UCSD-AML1 (cell line): ENCODE data around the gene EMILIN1.

Experiments
- DNase-seq: peaks from one replicate; lab custom pipeline; 2025; ENCODE audit not compliant: unreplicated experiment; lab: John Stamatoyannopoulos, UW

EMILIN1 gene

DNA sequence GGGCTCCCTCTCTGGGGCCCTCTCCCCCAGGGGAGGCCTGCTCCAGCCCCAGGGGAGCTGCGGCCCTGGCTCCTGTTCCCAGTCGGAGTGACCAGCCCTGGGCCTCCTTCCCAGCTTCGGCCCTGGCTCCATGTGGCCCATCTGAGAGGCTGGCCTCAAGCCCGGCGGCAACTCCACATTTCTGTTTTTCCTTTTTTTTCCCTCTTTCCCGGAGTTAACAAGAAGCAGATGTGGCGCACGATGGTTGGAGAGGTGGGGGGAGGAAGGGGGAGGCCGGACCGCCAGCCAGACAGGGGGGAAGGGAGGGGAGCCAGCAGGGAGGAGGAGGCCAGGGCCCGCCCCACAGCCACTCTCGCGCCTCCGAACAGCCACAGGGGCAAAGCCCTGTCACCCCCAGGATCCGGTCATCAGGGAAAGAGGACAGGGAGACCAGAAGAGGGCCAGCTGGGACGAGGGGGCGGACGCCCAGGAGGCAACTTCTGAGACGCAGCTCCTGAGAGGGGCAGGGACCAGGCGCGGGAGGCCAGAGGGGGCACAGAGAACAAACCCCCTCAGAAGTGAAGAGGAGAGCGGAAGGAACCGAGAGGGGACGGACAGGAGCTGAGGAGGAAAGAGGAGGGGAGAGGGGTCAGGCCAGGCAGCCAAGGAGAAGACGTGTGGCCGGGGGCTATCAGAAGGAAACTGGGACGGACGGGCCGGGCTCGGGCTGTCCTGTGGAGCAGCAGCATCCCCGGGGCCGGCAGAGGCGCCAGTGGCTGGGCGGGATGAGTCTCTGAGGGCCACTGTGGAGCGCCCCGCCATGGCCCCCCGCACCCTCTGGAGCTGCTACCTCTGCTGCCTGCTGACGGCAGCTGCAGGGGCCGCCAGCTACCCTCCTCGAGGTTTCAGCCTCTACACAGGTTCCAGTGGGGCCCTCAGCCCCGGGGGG is at the start of gene EMILIN1:
Gene EMILIN1, plus strand, starts transcription at position 349 of the 928 bp plus-strand sequence. Its CDS starts 451 bp downstream, at position 800.
- DNase-seq: peak; percentile 47

DNA sequence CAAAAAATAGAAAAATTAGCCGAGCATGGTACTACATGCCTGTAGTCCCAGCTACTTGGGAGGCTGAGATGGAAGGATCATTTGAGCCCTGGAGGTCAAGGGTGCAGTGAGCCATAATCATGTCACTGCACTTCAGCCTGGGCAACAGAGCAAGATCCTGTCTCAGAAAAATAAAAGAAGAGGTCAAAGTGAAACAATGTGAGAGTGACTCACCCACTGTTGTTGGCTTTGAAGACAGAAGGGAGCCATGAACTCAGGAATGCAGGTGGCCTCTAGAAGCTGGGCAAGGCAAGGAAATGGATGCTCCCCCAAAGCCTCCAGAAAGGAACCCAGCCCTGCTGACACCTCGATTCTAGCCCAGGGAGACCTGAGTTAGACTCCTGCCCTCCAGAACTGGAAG is 49.4 kb upstream of the EMILIN1 start:
- no peak for DNase-seq

DNA sequence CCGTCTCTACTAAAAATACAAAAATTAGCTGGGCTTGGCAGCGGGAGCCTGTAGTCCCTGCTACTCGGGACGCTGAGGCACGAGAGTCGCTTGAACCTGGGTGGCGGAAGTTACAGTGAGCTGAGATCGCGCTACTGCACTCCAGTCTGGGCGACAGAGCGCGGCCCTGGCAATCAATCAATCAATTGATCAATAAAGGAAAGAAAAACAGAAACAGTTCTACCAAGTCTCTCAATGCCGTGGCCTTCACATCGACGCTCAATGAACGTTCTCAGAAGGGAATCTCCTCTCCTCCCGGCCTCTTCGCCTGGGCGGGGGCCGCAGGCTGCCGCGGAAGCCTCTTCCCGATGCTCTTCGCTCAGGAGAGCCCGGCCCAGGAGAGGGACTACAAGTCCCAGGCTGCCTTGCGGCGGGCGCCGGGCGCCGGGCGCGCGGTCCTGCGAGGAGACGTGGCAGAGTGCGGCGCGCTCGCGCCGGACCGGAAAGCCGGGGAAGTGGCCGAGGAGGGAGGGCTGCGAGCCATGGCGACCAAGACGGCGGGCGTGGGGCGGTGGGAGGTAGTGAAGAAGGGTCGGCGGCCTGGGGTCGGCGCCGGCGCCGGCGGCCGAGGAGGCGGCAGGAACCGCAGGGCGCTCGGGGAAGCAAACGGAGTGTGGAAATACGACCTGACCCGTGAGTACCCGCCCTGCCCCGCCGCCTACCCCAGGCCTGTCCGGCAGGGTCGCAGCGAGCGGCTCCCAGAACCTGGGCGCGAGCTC is 45.7 kb upstream of the EMILIN1 start, which contains the start of gene TMEM214:
Gene TMEM214, plus strand, starts transcription at position 471 of the 758 bp plus-strand sequence. Its CDS starts 51 bp downstream, at position 522.
- peak; percentile 90 for DNase-seq

DNA sequence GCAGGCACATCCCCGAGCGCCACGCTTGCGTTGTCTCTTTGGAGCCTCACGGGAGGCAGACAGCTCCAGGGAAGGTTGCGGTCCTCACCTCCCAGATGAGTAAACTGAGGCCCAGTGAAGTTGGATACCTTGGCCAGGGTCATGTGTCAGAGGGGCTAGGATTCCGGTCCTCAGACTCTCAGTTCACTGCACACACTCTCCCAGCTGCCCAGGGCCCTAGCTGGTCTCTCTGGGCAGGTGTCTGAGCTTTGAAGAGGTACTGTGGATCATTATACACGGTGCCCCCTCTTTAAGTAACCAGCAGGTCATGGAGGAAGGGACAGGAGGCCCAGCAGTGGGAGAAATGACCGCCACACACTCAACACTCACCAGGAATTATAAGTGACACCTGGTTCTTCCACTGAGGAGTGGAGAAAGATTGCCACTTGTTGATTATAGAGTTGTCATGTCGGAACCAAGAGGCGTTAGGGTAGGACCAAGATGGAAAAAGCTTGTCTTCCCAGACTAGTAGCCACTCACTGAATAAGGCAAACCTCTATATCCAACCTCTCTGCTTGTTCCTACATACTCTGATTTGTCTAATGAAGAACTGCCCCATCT is 45.1 kb upstream of the EMILIN1 start:
- DNase-seq: no peak

DNA sequence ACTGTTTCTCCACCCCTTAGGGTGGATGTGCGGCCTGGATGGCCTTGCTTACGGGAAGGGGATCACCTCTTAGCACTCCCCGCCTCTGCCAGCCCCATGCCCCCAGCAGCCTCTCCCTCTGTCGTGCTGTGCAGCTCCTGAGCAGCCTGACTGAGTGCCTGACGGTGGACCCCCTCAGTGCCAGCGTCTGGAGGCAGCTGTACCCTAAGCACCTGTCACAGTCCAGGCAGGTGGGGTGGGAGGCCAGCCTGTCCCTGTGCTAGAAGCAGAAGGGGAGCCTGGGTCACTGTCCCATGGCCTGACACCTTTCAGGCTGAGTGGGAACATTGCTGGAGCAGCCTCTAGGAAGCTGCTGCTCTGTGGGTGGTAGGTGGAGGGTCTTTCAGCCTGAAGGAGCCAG is 40.4 kb upstream of the EMILIN1 start:
- no peak for DNase-seq

DNA sequence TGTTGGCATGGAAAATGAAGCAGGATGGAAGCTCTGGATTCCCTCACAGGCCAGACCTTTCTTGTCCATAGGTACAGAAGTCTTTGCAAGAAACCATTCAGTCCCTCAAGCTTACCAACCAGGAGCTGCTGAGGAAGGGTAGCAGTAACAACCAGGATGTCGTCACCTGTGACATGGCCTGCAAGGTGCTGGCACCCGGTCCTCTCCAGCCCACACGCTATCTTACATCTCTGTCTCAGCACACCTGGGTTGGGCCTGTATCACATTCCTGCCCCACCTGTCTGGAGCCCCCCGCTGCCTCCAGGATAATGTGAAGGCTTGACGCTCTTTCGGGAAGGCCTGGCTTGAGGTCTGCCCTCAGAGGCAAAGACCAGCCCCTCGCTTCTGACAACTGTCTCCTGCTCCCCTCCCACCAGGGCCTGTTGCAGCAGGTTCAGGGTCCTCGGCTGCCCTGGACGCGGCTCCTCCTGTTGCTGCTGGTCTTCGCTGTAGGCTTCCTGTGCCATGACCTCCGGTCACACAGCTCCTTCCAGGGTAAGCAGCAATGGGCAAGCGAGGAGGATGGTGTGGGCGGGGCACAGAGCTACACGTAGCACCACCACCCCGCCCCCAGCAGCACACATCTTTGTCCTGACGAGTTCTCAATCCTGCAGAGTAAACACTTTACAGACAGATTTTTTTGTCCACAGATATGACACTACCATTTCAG is 39.6 kb upstream of the EMILIN1 start:
- no peak for DNase-seq

DNA sequence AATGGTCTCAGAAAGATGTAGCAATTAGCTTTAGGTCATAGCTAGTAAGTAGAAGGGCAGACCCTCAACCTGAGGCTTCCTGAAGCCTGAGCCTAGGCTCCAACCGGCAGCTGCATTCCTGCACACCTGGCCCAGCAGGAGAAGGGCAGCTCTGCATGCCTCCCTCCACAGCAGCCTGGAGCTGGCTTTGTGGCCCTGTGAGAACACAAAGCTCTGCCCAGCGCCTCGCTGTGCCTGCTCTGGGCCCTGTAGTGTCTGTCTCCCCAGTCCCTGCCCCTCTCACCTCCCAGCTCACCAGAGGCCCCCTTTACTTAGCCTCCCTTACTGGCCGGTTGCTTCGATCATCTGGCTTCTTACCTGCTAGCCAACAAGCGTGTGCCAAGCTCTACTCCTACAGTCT is 39.0 kb upstream of the EMILIN1 start:
- no peak for DNase-seq

DNA sequence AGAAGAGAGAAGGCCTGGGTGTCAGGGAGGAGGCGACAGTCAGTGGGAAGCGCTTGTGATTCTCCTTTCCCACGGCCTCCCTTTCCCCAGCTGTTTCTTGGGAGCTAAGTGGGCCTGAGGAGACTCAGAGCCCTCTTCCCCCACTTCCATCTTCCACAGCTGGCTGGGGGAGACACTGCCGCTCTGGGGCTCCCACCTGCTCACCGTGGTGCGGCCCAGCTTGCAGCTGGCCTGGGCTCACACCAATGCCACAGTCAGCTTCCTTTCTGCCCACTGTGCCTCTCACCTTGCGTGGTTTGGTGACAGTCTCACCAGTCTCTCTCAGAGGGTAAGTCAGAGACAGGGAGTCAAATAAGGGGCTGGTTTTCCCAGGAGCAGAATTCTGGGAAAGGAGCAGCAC is 38.5 kb upstream of the EMILIN1 start:
- no peak for DNase-seq

DNA sequence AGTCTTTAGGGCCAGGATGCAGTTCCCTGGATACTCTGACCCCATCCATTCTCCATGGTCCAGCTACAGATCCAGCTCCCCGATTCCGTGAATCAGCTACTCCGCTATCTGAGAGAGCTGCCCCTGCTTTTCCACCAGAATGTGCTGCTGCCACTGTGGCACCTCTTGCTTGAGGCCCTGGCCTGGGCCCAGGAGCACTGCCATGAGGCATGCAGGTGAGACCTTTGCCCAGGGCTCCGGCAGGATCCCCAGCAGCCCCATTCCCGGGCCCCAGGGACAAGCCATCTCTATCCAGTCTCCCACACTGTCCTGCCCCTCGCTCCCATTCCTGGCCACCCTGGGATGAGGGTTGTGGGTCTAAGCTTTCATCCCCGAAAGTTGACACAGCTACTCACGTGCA is 38.1 kb upstream of the EMILIN1 start:
- DNase-seq: no peak

DNA sequence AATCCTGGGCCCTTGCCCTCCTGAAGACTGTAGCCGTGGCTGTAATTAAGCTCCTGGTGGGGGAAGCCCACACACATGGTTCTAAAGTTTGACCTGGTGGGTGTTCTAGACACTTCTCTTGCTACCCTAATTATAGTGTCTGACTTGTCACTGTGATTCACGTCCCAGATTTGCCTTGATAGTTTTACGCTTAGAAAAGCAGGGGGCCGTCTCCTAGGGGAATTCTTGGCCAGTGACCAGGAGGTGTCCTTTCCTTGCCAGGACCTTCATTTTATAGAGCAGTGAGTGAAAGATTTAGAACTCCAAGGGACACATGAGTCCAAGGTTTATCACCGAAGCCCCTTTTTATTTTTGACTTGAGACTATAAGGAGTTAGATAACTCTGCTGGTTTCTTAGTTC is 36.7 kb upstream of the EMILIN1 start:
- DNase-seq: no peak

DNA sequence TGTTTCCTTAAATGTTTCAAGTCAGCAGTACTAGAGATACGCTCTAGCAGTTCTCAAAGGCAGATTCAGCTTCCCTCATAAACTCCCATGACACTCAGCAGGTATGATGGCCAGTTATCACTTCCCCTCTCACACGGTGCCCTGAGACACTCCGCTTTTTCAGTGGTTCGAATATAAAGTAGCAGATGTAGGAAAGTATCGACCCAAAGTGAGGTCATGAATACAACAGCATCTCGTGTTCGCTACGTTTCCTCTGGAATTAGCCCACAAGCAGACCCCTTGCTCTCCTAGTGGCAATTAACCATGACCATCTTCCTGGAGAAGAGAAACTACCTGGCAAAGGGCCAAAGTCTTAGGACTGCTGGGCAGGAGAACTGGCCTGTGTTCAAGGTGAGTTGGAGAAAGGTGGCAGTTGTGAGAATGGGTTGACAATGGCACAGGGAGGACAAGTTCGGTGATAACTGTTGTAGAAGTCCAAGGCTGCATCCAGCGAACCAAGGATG is 36.2 kb upstream of the EMILIN1 start:
- DNase-seq: no peak

DNA sequence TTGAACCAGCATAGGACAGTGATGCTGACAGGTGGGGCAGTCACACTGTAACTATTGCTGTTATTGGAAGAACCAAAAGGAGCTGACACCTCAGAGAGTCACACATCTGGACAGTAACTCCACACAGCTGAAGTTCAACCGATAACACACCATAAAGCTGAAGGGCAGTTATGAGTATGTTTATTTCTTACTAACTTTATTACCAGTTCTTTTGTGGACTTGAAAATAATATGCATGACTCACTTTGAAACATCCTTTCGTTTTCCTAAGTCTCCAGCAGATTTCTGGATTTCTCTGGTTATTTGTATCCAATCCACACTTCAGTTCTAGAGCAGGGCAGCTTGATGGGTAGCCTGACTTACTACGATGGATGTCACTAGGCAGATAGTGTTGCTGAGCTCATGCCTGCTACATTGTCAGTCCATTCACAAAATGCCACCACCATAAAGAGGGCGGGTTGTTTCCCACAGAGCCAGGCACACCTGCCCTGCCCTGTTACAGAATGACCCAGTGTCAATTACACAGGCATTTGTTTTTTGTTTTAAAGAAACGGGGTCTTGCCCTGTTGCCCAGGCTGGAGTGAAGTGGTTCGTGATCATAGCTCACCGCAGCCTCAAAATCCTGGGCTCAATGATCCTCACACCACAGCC is 35.3 kb upstream of the EMILIN1 start:
- no peak for DNase-seq

DNA sequence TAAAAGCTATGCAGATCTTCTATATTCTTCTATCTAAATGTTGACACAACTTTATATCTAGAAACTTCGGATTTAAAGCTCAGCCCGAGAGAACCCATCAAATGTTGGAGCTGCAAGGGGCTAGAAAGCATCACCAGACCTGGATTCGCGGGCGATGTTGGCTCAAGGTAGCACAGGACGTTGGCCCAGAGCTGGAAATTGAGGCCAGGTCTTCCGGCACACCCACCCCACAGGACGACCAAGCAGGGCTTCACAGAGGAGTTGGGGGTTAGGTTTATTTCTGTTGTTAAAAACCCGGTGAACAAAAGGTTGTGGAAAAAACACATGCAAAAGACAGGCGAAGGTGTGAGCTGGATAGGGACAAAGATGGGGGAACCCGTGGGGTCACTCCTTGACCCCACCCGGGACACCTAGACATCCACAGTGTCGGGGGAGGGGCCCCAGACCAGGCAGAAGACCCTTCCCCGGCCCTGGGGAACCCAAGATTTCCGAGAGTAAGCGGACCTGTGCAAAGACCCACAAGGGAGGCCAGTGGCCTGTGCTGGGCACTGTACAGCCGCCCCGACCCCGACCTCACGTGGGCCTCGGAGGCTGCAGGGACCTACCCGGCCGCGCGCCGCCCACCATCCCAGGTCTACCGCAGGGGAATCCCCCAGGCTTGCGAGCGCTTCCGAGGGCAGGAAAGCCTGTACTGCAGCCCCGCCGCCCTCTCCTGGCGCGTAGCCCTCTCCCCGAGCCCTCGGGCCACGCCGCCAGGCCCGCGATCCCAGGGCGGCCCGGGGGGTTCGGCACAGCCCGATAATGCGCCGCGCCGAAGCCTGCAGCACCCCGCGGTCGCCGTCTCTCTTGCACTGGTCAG is 28.8 kb upstream of the EMILIN1 start:
- peak; percentile 79 for DNase-seq

DNA sequence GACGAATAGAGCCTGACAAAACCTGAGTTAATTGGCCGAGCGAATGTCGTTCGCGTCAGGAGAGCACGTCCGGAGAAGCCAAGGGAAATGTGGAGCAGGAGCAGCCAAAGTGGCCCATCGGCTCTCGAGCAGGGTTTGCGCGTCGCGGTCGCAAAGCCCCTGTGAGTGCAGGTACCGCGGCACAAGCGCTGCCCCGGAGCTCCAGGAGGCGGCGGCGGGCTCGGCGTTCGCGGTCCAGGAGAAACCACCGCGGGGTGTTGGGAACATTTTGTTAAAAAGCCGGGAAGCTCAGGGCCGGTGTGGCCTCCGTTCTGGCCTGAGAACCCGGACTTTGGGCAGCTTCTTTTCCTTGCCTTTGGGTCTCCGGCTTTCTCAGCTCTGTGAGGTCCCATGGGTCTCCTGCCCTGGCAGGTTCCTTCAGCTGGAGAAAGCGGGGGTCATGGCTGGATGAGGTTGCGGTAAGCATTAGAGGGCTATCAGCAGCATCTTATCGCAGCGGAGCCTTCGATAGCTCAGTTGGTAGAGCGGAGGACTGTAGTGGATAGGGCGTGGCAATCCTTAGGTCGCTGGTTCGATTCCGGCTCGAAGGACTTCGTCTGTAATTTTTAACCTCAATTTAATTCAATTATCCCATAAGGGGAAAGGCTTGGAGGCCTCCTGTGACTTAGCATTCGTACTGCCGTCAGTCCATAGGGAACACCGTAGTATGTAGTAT is 28.0 kb upstream of the EMILIN1 start:
- DNase-seq: peak; percentile 95

DNA sequence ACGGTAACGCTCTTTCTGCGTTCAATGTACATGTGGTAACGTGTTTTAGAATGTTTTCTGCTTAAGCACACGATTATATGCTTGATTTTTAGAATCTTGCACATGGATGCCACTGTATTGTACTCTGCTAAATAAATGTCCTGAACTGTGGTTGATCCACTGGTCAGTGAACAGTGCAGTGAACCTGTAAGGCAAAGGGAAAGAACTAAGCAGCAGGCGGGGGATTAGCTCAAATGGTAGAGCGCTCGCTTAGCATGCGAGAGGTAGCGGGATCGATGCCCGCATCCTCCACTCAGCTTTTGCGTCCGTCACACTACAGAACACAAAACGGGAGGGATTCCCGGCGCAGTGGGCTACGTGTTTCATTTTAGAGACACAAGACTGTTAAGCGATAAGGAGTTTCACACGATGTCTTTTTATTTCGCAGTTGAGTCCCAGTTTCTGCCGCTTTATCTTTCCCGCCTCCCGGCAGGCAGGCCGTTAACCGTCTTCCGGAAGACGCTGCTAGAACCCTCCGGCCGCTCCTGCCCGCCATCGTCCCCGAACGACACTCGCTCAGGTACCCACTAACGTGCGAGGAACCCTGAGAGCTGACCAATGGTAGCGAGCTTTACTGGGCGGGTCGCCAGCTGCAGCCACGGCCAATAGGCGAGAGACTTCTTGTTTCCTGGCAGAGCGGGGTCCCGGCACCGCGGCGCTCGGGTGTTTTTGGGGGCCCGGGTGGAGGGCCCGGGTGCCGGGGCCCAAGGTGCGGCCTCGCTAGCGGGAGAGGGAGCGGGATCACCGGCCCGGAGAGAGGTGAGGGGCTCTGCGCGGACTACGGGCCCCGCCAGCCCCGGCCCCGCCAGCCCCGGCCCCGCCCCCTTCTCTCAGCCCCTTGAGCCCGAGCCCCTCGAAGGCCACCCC is 27.2 kb upstream of the EMILIN1 start, which contains the start of gene AGBL5:
Gene AGBL5, plus strand, starts transcription at position 673 of the 906 bp plus-strand sequence. CDS start 1,291 bp downstream, outside the sequence.
- peak; percentile 94 for DNase-seq

DNA sequence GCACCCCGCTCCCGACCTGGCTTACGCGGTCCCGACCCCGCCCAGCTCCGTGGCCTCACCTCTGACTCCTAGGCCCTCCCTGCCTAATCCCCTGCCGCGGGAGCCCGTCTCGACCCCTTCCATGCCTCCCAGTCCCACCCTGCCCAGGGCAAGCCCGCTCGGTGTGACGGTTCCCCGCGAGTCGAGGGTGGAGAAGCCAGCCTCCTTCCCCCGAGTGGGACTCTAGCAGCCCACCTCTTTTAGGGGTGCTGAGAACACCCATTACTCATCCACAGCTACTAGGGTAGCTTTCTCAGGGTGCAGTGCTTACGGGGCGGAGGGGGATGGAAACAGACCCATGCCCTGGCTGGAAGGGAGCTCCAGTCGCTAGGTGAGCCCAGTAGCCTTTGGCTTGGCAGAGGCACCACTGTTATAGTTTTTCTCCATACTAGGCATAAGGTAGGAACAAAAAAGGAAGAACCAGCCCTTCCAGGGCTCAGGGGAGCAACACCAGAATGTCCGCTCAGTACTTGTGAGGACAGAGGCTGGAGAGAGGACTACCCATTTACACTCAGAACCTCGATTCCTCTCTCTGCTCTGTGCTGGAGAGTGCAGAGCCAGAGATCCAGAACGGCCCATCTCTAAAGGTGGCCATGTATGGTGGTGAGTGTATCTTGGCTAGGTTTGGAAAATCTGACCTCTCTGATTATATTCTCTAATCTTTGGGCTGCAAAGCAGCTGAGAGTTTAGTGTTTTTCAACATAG is 26.3 kb upstream of the EMILIN1 start:
- DNase-seq: no peak

DNA sequence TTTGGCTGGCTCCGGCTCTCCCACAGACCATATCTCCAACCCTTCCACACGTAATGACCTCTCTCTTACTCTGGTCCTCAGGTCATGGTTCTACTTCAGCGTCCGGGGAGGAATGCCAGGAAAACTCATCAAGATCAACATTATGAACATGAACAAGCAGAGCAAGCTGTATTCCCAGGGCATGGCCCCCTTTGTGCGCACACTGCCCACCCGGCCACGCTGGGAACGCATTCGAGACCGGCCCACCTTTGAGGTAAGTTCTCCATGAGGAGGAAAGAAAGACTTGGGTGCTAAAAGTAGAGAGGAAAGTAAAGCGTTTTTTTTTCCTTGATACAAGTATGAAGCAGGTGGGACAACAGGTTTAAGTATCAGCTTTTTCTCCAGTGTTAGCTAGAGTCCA is 25.1 kb upstream of the EMILIN1 start:
- no peak for DNase-seq
